Measurements from ENCODE around the gene TP53AIP1.
"Not testable (repeated sequence)": the region's sequence is repeated elsewhere in the genome, so short reads cannot be mapped to it uniquely, and the experiment has no call there.

The TP53AIP1 gene

GRCh38 chr11:128926000-128926399, 16.7 kb downstream of the TP53AIP1 start:
- DNase-seq (ENCODE audit: low read depth in 3 of 3): no peak

- no peak for DNase-seq (ENCODE audit: low read depth in 3 of 3)
These were observed 17.4 kb downstream of the TP53AIP1 start for GRCh38 chr11:128925250-128925600.

GRCh38 chr11:128924510-128925249, 18.0 kb downstream of the TP53AIP1 start:
- DNase-seq (ENCODE audit: low read depth in 3 of 3): no peak

- DNase-seq (ENCODE audit: low read depth in 3 of 3): no peak
These were observed 18.6 kb downstream of the TP53AIP1 start for GRCh38 chr11:128924104-128924503.

- DNase-seq (ENCODE audit: low read depth in 3 of 3): no peak
These were observed 20.9 kb downstream of the TP53AIP1 start for GRCh38 chr11:128921793-128922192.

- no peak for DNase-seq (ENCODE audit: low read depth in 3 of 3)
These were observed 22.0 kb downstream of the TP53AIP1 start for GRCh38 chr11:128920666-128921065.

GRCh38 chr11:128919635-128920034, 23.0 kb downstream of the TP53AIP1 start:
- not testable (repeated sequence) for DNase-seq (ENCODE audit: low read depth in 3 of 3)

- DNase-seq (ENCODE audit: low read depth in 3 of 3): no peak
These were observed 23.5 kb downstream of the TP53AIP1 start for GRCh38 chr11:128919216-128919615.

GRCh38 chr11:128917144-128917724, 25.4 kb downstream of the TP53AIP1 start:
- no peak for DNase-seq (ENCODE audit: low read depth in 3 of 3)

GRCh38 chr11:128916681-128917080, 26.0 kb downstream of the TP53AIP1 start:
- DNase-seq (ENCODE audit: low read depth in 3 of 3): no peak

- no peak for DNase-seq (ENCODE audit: low read depth in 3 of 3)
These were observed 26.6 kb downstream of the TP53AIP1 start for GRCh38 chr11:128916037-128916572.

- no peak for DNase-seq (ENCODE audit: low read depth in 3 of 3)
These were observed 27.5 kb downstream of the TP53AIP1 start for GRCh38 chr11:128915149-128915521.

- DNase-seq (ENCODE audit: low read depth in 3 of 3): no peak
These were observed 28.2 kb downstream of the TP53AIP1 start for GRCh38 chr11:128914216-128915148.

GRCh38 chr11:128913806-128914205, 28.9 kb downstream of the TP53AIP1 start:
- no peak for DNase-seq (ENCODE audit: low read depth in 3 of 3)

GRCh38 chr11:128911701-128912100, 31.0 kb downstream of the TP53AIP1 start:
- no peak for DNase-seq (ENCODE audit: low read depth in 3 of 3)

- DNase-seq (ENCODE audit: low read depth in 3 of 3): no peak
These were observed 31.4 kb downstream of the TP53AIP1 start for GRCh38 chr11:128911239-128911638.

- no peak for DNase-seq (ENCODE audit: low read depth in 3 of 3)
These were observed 32.1 kb downstream of the TP53AIP1 start for GRCh38 chr11:128910576-128910975.

GRCh38 chr11:128909438-128910125, 33.1 kb downstream of the TP53AIP1 start:
- no peak for DNase-seq (ENCODE audit: low read depth in 3 of 3)

GRCh38 chr11:128908391-128909246, 34.1 kb downstream of the TP53AIP1 start:
- no peak for DNase-seq (ENCODE audit: low read depth in 3 of 3)

- no peak for DNase-seq (ENCODE audit: low read depth in 3 of 3)
These were observed 35.1 kb downstream of the TP53AIP1 start for GRCh38 chr11:128907585-128907984.
